ENCODE measurements around the gene PDE11A. TPM values are rescaled to one million over a fixed set of nuclear protein-coding genes. Genes with fewer than 3 reads are reported as not detected.

Gene PDE11A
- total and polyA plus RNA-seq, 10 donors = 0.02 to 1.2 (median 0.22) TPM; not detected in 3

DNA sequence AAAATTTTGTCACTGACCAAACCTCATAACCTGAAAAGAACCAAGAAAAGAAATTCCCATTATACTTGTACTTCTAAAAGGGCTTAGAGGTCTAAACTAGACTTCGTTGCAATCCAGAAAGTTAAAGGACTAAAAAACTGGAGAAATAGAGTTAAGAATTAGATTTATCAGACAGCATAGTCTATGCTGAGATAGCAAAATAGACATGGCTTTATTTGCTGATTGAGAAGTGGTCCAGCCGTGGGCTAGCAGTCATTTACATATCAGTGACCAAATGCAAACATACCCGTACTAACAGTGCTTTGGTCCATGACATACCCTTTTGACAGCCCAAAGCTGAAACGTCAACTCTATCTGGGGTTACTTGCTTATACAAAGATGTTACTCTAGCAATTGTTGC is 456.5 kb downstream of the PDE11A start:
- 82 to 91% (median 88%) methylated on average over 4 of the region's 4 CpGs for WGBS, 5 donors
- intact Hi-C loops (cut with DNase I; ENCODE audit: low total_unique reads) = no loop called here
- no peak for DNase-seq
- H3K9me3 ChIP-seq = peaks cover 0 to 5% (median 0%) of the 10 kb centered on the region in 8 donors
- no peaks in the 10 kb centered on the region for H3K36me3 ChIP-seq
- TF ChIP-seq, protein P1, sequence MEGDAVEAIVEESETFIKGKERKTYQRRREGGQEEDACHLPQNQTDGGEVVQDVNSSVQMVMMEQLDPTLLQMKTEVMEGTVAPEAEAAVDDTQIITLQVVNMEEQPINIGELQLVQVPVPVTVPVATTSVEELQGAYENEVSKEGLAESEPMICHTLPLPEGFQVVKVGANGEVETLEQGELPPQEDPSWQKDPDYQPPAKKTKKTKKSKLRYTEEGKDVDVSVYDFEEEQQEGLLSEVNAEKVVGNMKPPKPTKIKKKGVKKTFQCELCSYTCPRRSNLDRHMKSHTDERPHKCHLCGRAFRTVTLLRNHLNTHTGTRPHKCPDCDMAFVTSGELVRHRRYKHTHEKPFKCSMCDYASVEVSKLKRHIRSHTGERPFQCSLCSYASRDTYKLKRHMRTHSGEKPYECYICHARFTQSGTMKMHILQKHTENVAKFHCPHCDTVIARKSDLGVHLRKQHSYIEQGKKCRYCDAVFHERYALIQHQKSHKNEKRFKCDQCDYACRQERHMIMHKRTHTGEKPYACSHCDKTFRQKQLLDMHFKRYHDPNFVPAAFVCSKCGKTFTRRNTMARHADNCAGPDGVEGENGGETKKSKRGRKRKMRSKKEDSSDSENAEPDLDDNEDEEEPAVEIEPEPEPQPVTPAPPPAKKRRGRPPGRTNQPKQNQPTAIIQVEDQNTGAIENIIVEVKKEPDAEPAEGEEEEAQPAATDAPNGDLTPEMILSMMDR (IDR thresholded peaks at IDR 0.05 in 8 of 11, conservative IDR thresholded peaks at IDR 0.05 in 3 of 11) = no peak
- TF ChIP-seq POLR2A (IDR thresholded peaks at IDR 0.05) (no peak), POLR2AphosphoS5 (IDR thresholded peaks at IDR 0.05) (no peak)
- no peak overlapping the region for H3K27ac ChIP-seq
- no peaks in the 10 kb centered on the region for H3K27me3 ChIP-seq (replicated peaks in 1 of 7)
- peaks cover 0 to 14% (median 11%) of the 10 kb centered on the region in 6 donors for H3K4me1 ChIP-seq
- H3K4me3 ChIP-seq = no peak overlapping the region

DNA sequence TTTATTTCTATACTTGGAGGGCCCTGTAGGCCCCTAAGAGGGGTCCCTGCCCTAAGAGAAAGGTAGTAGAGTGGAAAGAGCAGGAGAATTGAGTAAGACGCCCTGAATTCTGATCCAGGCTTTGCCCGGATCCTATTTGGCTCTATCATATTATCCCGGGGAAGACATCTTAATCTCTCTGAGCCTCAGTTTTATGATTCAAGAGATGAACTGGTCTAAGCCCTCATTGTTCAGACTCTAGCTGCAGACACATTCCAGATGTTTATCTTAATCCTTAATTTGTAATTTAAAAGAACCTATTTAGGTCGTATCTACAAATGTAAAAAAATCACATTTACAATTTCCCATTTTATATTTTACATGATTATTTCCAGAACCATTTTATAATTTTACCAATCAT is 459.9 kb downstream of the PDE11A start:
- intact Hi-C loops (cut with DNase I; ENCODE audit: low total_unique reads) = no loop called here
- Histone ChIP-seq H3K27ac (no peak overlapping the region), H3K36me3 (no peaks in the 10 kb centered on the region), H3K27me3 (replicated peaks in 1 of 7) (no peaks in the 10 kb centered on the region), H3K4me1 (no peaks in the 10 kb centered on the region), H3K9me3 (peaks cover 0 to 13% (median 0%) of the 10 kb centered on the region in 8 donors), H3K4me3 (no peak overlapping the region)
- TF ChIP-seq POLR2A (IDR thresholded peaks at IDR 0.05) (no peak), POLR2AphosphoS5 (IDR thresholded peaks at IDR 0.05) (no peak)
- TF ChIP-seq, protein P1 (IDR thresholded peaks at IDR 0.05 in 8 of 11, conservative IDR thresholded peaks at IDR 0.05 in 3 of 11) = no peak
- no peak for DNase-seq
- 90 to 94% (median 92%) methylated on average over 4 of the region's 4 CpGs for WGBS, 5 donors

DNA sequence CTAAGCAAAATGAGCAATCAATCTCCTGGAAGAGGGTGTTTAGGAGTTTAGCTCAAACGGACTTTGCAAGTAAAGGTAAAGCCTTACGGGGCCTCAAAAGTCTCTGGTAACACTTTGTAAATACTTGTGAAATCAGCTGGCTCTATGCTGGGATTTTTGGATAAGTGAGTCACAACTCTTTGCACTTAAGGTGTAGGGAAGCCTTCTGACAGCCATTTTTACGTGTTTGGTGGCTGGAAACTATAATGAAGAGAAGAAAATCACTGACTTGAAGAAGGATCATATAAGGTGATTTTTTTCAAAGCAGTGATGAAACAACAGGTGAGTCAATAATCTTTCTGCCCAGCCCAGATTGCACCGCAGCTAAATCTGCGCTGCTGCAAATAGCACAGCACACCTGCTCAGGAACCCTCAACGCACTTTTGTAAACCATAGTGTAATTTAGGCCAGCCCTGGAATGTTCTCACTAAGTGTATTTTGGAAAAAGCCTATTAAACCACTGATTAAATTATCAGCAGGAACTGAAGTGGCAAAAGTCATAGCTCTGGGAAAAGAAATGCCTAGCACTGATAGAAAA is 461.2 kb downstream of the PDE11A start:
- no peak for DNase-seq
- peaks cover 0 to 13% (median 0%) of the 10 kb centered on the region in 8 donors for H3K9me3 ChIP-seq
- TF ChIP-seq, protein P1 (IDR thresholded peaks at IDR 0.05 in 8 of 11, conservative IDR thresholded peaks at IDR 0.05 in 3 of 11) = no peak
- TF ChIP-seq POLR2A (IDR thresholded peaks at IDR 0.05) (no peak), POLR2AphosphoS5 (IDR thresholded peaks at IDR 0.05) (no peak)
- no peak overlapping the region for H3K4me3 ChIP-seq
- intact Hi-C loops (cut with DNase I; ENCODE audit: low total_unique reads) = no loop called here
- H3K27ac ChIP-seq = no peak overlapping the region
- H3K27me3 ChIP-seq (replicated peaks in 1 of 7) = no peaks in the 10 kb centered on the region
- no peaks in the 10 kb centered on the region for H3K4me1 ChIP-seq
- H3K36me3 ChIP-seq = no peaks in the 10 kb centered on the region
- 82 to 95% (median 87%) methylated on average over 6 of the region's 6 CpGs for WGBS, 5 donors

DNA sequence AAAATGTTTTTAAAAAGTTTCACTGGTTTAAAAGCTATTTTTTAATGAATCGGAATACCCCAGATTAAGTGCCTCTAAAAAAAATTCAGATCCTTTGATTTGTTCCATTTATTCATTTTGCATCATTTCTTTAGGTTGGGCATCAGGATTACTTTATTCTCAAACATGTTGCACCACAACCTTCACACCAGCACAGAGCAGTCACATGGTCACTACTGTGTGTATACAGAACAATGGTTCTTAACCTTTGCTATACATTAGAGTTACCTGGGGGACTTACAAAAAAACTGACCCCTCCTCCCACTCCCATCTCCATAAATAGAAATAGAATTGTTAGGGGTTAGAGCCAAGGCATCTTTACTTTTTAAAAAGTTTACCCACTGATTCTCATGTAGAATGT is 461.8 kb downstream of the PDE11A start:
- H3K36me3 ChIP-seq = no peaks in the 10 kb centered on the region
- peaks cover 0 to 13% (median 0%) of the 10 kb centered on the region in 8 donors for H3K9me3 ChIP-seq
- H3K27ac ChIP-seq = no peak overlapping the region
- intact Hi-C loops (cut with DNase I; ENCODE audit: low total_unique reads) = no loop called here
- H3K4me1 ChIP-seq = no peaks in the 10 kb centered on the region
- TF ChIP-seq, protein P1 (IDR thresholded peaks at IDR 0.05 in 8 of 11, conservative IDR thresholded peaks at IDR 0.05 in 3 of 11) = no peak
- no peak for TF ChIP-seq POLR2AphosphoS5 (IDR thresholded peaks at IDR 0.05)
- no peak for TF ChIP-seq POLR2A (IDR thresholded peaks at IDR 0.05)
- WGBS, 5 donors = 89 to 98% (median 96%) methylated on average over 1 of the region's 1 CpG
- H3K4me3 ChIP-seq = no peak overlapping the region
- no peaks in the 10 kb centered on the region for H3K27me3 ChIP-seq (replicated peaks in 1 of 7)
- DNase-seq = no peak
